ENCODE results near the gene TAAR5. TPM values are rescaled to one million over a fixed set of nuclear protein-coding genes. Genes with fewer than 3 reads are reported as not detected.

The TAAR5 gene
- total and polyA plus RNA-seq, 10 of the 15 experiments (the other 5 are each of a cell fraction or from before 2014, with no cell fraction given) = not detected

GRCh38 chr6:132607544-132608233 is 18.1 kb upstream of the TAAR5 start:
- WGBS (ENCODE audit: insufficient coverage, insufficient replicate concordance, low lambda C conversion rate, missing lambda C conversion rate) = 58% methylated on average over 5 of the region's 5 CpGs
- BruUV-seq (replicated peaks) = no TSS peak
- ATAC-seq (peak; percentile 47; the same call in 2 of the 3 replicates), FAIRE-seq (no peak), DNase-seq (ENCODE audit: low read depth, low spot score) (no peak)
- RAD21 ChIA-PET (ENCODE audit: unreplicated experiment) = no interaction called here
- TF ChIP-seq CBX3 (IDR thresholded peaks at IDR 0.05; ENCODE audit: borderline replicate concordance, low read depth) (no peak), NFYB (IDR thresholded peaks at IDR 0.05; ENCODE audit: insufficient read depth, low read depth, low read length) (0 out of 2 replicates have a peak, but pooled peaks have one; percentile 22)
- H3K79me2 ChIP-seq (ENCODE audit: control insufficient read depth, insufficient read depth, low read length) = no peaks in the 10 kb centered on the region
- POLR2A ChIA-PET = no interaction called here
- no peaks in the 10 kb centered on the region for H3K27me3 ChIP-seq (replicated peaks in 1 of 2; ENCODE audit: control insufficient read depth in 2 of 2, insufficient read depth in 2 of 2, low read length in 1 of 2)
- no peaks in the 10 kb centered on the region for H3K4me1 ChIP-seq (ENCODE audit: control insufficient read depth, insufficient read depth, low read length)
- no peaks in the 10 kb centered on the region for H4K20me1 ChIP-seq (ENCODE audit: control insufficient read depth, insufficient read depth)
- H3K4me2 ChIP-seq (ENCODE audit: control insufficient read depth, insufficient read depth) = no peak overlapping the region
- H3K36me3 ChIP-seq (ENCODE audit: control insufficient read depth in 2 of 2, insufficient read depth in 2 of 2, low read length in 1 of 2) = no peaks in the 10 kb centered on the region
- no peak overlapping the region for H2AFZ ChIP-seq (ENCODE audit: control insufficient read depth, low read depth, low read length)
- no peak overlapping the region for H3K4me3 ChIP-seq
- SMC1A ChIA-PET (ENCODE audit: uncharacterized antibody, unreplicated experiment) = no interaction called here
- no peak overlapping the region for H3K9ac ChIP-seq (ENCODE audit: control insufficient read depth, insufficient read depth, low read length)
- no peak overlapping the region for H3K27ac ChIP-seq (ENCODE audit: control insufficient read depth, insufficient read depth)
- H3K9me3 ChIP-seq (replicated peaks; ENCODE audit: control insufficient read depth, insufficient read depth, low read length) = no peaks in the 10 kb centered on the region
- intact Hi-C loops (cut with micrococcal nuclease; ENCODE audit: unreplicated experiment) = no loop called here
- in situ Hi-C loops (cut with MboI) = no loop called here
- CTCF ChIA-PET = no interaction called here

GRCh38 chr6:132604635-132605152 is 15.2 kb upstream of the TAAR5 start:
- no peaks in the 10 kb centered on the region for H4K20me1 ChIP-seq (ENCODE audit: control insufficient read depth, insufficient read depth)
- no peak overlapping the region for H3K4me3 ChIP-seq
- POLR2A ChIA-PET = no interaction called here
- no peak overlapping the region for H3K27ac ChIP-seq (ENCODE audit: control insufficient read depth, insufficient read depth)
- CTCF ChIA-PET = no interaction called here
- intact Hi-C loops (cut with micrococcal nuclease; ENCODE audit: unreplicated experiment) (no loop called here), in situ Hi-C loops (cut with MboI) (no loop called here)
- no peaks in the 10 kb centered on the region for H3K27me3 ChIP-seq (replicated peaks in 1 of 2; ENCODE audit: control insufficient read depth in 2 of 2, insufficient read depth in 2 of 2, low read length in 1 of 2)
- no peaks in the 10 kb centered on the region for H3K9me3 ChIP-seq (replicated peaks; ENCODE audit: control insufficient read depth, insufficient read depth, low read length)
- no peaks in the 10 kb centered on the region for H3K36me3 ChIP-seq (ENCODE audit: control insufficient read depth in 2 of 2, insufficient read depth in 2 of 2, low read length in 1 of 2)
- no peaks in the 10 kb centered on the region for H3K79me2 ChIP-seq (ENCODE audit: control insufficient read depth, insufficient read depth, low read length)
- DNase-seq (ENCODE audit: low read depth, low spot score) (no peak), FAIRE-seq (no peak), ATAC-seq (no peak)
- no TSS peak for BruUV-seq (replicated peaks)
- H3K4me2 ChIP-seq (ENCODE audit: control insufficient read depth, insufficient read depth) = no peak overlapping the region
- whole genome bisulfite sequencing (ENCODE audit: insufficient coverage, insufficient replicate concordance, low lambda C conversion rate, missing lambda C conversion rate) = 68% methylated on average over 8 of the region's 8 CpGs
- H2AFZ ChIP-seq (ENCODE audit: control insufficient read depth, low read depth, low read length) = no peak overlapping the region
- RAD21 ChIA-PET (ENCODE audit: unreplicated experiment) = no interaction called here
- H3K9ac ChIP-seq (ENCODE audit: control insufficient read depth, insufficient read depth, low read length) = no peak overlapping the region
- SMC1A ChIA-PET (ENCODE audit: uncharacterized antibody, unreplicated experiment) = no interaction called here
- no peaks in the 10 kb centered on the region for H3K4me1 ChIP-seq (ENCODE audit: control insufficient read depth, insufficient read depth, low read length)
- TF ChIP-seq CTCF (IDR thresholded peaks at IDR 0.05 in 2 of 3, conservative IDR thresholded peaks at IDR 0.05 in 1 of 3; ENCODE audit: control insufficient read depth in 2 of 3, extremely low read depth in 1 of 3, insufficient read depth in 1 of 3, low read depth in 3 of 3, low read length in 3 of 3) (no peak), ATF7 (IDR thresholded peaks at IDR 0.05; ENCODE audit: low read depth) (no peak), EZH2 (IDR thresholded peaks at IDR 0.05; ENCODE audit: borderline replicate concordance, control insufficient read depth, low read depth, low read length) (no peak), JUND (IDR thresholded peaks at IDR 0.05; ENCODE audit: low read depth, low read length) (no peak), SP1 (IDR thresholded peaks at IDR 0.05; ENCODE audit: low read depth, low read length) (no peak), ELK1 (IDR thresholded peaks at IDR 0.05; ENCODE audit: low read depth, low read length) (no peak), JUNB (IDR thresholded peaks at IDR 0.05) (no peak), RAD51 (IDR thresholded peaks at IDR 0.05) (no peak), TARDBP (IDR thresholded peaks at IDR 0.05; ENCODE audit: borderline replicate concordance) (no peak), HDAC6 (IDR thresholded peaks at IDR 0.05; ENCODE audit: unreplicated experiment) (no peak), BCL11A (IDR thresholded peaks at IDR 0.05; ENCODE audit: low read depth, low read length) (no peak), SIX5 (IDR thresholded peaks at IDR 0.05; ENCODE audit: low read depth, low read length, severe bottlenecking) (no peak), MYC (IDR thresholded peaks at IDR 0.05; ENCODE audit: insufficient read depth, insufficient read length, insufficient replicate concordance, low read length, severe bottlenecking) (no peak)

Measured in GM12878 (cell line).